IPS DF 6.9 (cell line): Measurements from ENCODE around the gene ASXL2.

Source experiments
- DNase-seq: peaks from one replicate; pipeline ENCODE4 v3.0.0-alpha.2; 2013; ENCODE audit warnings: low read depth, low spot score
- H3K27ac ChIP-seq: one replicate; pipeline ENCODE4 v1.5.1; 2013; ENCODE audit warnings: low read length, control low read depth
- H3K27me3 ChIP-seq: 2 replicates; pipeline ENCODE4 v1.6.1; 2013; ENCODE audit warnings: mild to moderate bottlenecking, low read length; ENCODE audit not compliant: control insufficient read depth, insufficient read depth
- H3K36me3 ChIP-seq: 2 replicates; pipeline ENCODE4 v1.6.1; 2013; ENCODE audit warnings: low read length; ENCODE audit not compliant: control insufficient read depth, insufficient read depth
- H3K4me1 ChIP-seq: 2 replicates; pipeline ENCODE4 v1.6.1; 2013; ENCODE audit warnings: low read length; ENCODE audit not compliant: control insufficient read depth, insufficient read depth
- H3K4me3 ChIP-seq: 2 replicates; pipeline ENCODE4 v1.5.1; 2013; ENCODE audit warnings: mild to moderate bottlenecking, low read length
- H3K9me3 ChIP-seq: 2 replicates; pipeline ENCODE4 v1.6.1; 2013; ENCODE audit warnings: low read length, inconsistent platforms; ENCODE audit not compliant: control insufficient read depth, insufficient read depth
- WGBS: extraction: QIAGEN DNeasy Blood & Tissue Kit; methylation state at CpG from one replicate; pipeline ENCODE4 v1.1.7; 2013; ENCODE audit warnings: mixed read lengths, missing lambda C conversion rate; ENCODE audit not compliant: insufficient read length, insufficient coverage; 5-methylcytosine and 5-hydroxymethylcytosine counted together

ASXL2 gene

GRCh38 chr2:25804338-25804737 lies 73.9 kb downstream of the ASXL2 start:
- Histone ChIP-seq H3K4me3 (no peak overlapping the region), H3K27ac (no peak overlapping the region), H3K36me3 (peaks cover 8% of the 10 kb centered on the region; the same call in 1 of the 2 replicates), H3K9me3 (peaks cover 2% of the 10 kb centered on the region; the same call in 1 of the 2 replicates), H3K4me1 (no peaks in the 10 kb centered on the region; the same call in 1 of the 2 replicates), H3K27me3 (no peaks in the 10 kb centered on the region)
- no CpG with 5 or more reads among the region's 3 CpGs for WGBS
- no peak for DNase-seq

GRCh38 chr2:25799301-25799700 lies 79.0 kb downstream of the ASXL2 start:
- no peak for DNase-seq
- no peak overlapping the region for H3K27ac ChIP-seq
- no peaks in the 10 kb centered on the region; the same call in 1 of the 2 replicates for H3K4me1 ChIP-seq
- no peaks in the 10 kb centered on the region for H3K27me3 ChIP-seq
- WGBS = no CpG with 5 or more reads among the region's 1 CpG
- H3K9me3 ChIP-seq = peaks cover 2% of the 10 kb centered on the region; the same call in 1 of the 2 replicates
- H3K4me3 ChIP-seq = no peak overlapping the region
- peaks cover 10% of the 10 kb centered on the region; the same call in 1 of the 2 replicates for H3K36me3 ChIP-seq

GRCh38 chr2:25797620-25798488 lies 80.4 kb downstream of the ASXL2 start:
- H3K4me3 ChIP-seq = no peak overlapping the region
- no peaks in the 10 kb centered on the region for H3K9me3 ChIP-seq
- peaks cover 2% of the 10 kb centered on the region; the same call in 1 of the 2 replicates for H3K36me3 ChIP-seq
- no peak overlapping the region for H3K27ac ChIP-seq
- H3K27me3 ChIP-seq = no peaks in the 10 kb centered on the region
- no CpG with 5 or more reads among the region's 5 CpGs for WGBS
- no peaks in the 10 kb centered on the region for H3K4me1 ChIP-seq
- no peak for DNase-seq

GRCh38 chr2:25794544-25795276 lies 83.6 kb downstream of the ASXL2 start:
- Histone ChIP-seq H3K4me1 (no peaks in the 10 kb centered on the region), H3K9me3 (no peaks in the 10 kb centered on the region), H3K36me3 (peaks cover 2% of the 10 kb centered on the region; the same call in 1 of the 2 replicates), H3K27ac (no peak overlapping the region), H3K27me3 (no peaks in the 10 kb centered on the region), H3K4me3 (no peak overlapping the region)
- DNase-seq = no peak
- no CpG with 5 or more reads among the region's 4 CpGs for WGBS

- Histone ChIP-seq H3K4me1 (no peaks in the 10 kb centered on the region), H3K4me3 (no peak overlapping the region), H3K27ac (no peak overlapping the region), H3K36me3 (no peaks in the 10 kb centered on the region), H3K9me3 (no peaks in the 10 kb centered on the region), H3K27me3 (no peaks in the 10 kb centered on the region)
- 100% methylated on average over 1 of the region's 5 CpGs for WGBS
- no peak for DNase-seq
Measured at GRCh38 chr2:25790074-25790790, 88.1 kb downstream of the ASXL2 start.

GRCh38 chr2:25788457-25788856 lies 89.8 kb downstream of the ASXL2 start:
- H3K27ac ChIP-seq = no peak overlapping the region
- H3K4me3 ChIP-seq = no peak overlapping the region
- no peak for DNase-seq
- no peaks in the 10 kb centered on the region for H3K36me3 ChIP-seq
- H3K27me3 ChIP-seq = no peaks in the 10 kb centered on the region
- no peaks in the 10 kb centered on the region for H3K9me3 ChIP-seq
- WGBS = no CpG with 5 or more reads among the region's 3 CpGs
- H3K4me1 ChIP-seq = no peaks in the 10 kb centered on the region

- Histone ChIP-seq H3K27me3 (no peaks in the 10 kb centered on the region), H3K27ac (no peak overlapping the region), H3K9me3 (no peaks in the 10 kb centered on the region), H3K4me3 (no peak overlapping the region), H3K4me1 (no peaks in the 10 kb centered on the region), H3K36me3 (no peaks in the 10 kb centered on the region)
- no CpG with 5 or more reads among the region's 2 CpGs for whole genome bisulfite sequencing
- DNase-seq = no peak
Measured at GRCh38 chr2:25787020-25787419, 91.3 kb downstream of the ASXL2 start.

- Histone ChIP-seq H3K36me3 (no peaks in the 10 kb centered on the region), H3K27me3 (no peaks in the 10 kb centered on the region), H3K4me3 (no peak overlapping the region), H3K4me1 (no peaks in the 10 kb centered on the region), H3K9me3 (no peaks in the 10 kb centered on the region), H3K27ac (no peak overlapping the region)
- no peak for DNase-seq
- WGBS = no CpG with 5 or more reads among the region's 4 CpGs
Measured at GRCh38 chr2:25784404-25784803, 93.9 kb downstream of the ASXL2 start.

- H3K4me1 ChIP-seq = no peaks in the 10 kb centered on the region
- no peaks in the 10 kb centered on the region for H3K36me3 ChIP-seq
- H3K9me3 ChIP-seq = no peaks in the 10 kb centered on the region
- H3K27me3 ChIP-seq = no peaks in the 10 kb centered on the region
- no peak overlapping the region for H3K27ac ChIP-seq
- no CpG with 5 or more reads among the region's 5 CpGs for WGBS
- H3K4me3 ChIP-seq = no peak overlapping the region
- DNase-seq = no peak
Measured at GRCh38 chr2:25777077-25777476, 101.2 kb downstream of the ASXL2 start.

GRCh38 chr2:25772078-25772477 lies 106.2 kb downstream of the ASXL2 start:
- H3K27ac ChIP-seq = no peak overlapping the region
- WGBS = no CpG with 5 or more reads among the region's 4 CpGs
- no peak for DNase-seq

More at GRCh38 chr2:25772078-25772477, 106.2 kb downstream of the ASXL2 start:
- no peak overlapping the region for H3K4me3 ChIP-seq
- no peaks in the 10 kb centered on the region for H3K9me3 ChIP-seq
- H3K36me3 ChIP-seq = peaks cover 2% of the 10 kb centered on the region; the same call in 1 of the 2 replicates
- no peaks in the 10 kb centered on the region for H3K27me3 ChIP-seq
- no peaks in the 10 kb centered on the region for H3K4me1 ChIP-seq
